Measurements from ENCODE around the gene CEP68.

DNA sequence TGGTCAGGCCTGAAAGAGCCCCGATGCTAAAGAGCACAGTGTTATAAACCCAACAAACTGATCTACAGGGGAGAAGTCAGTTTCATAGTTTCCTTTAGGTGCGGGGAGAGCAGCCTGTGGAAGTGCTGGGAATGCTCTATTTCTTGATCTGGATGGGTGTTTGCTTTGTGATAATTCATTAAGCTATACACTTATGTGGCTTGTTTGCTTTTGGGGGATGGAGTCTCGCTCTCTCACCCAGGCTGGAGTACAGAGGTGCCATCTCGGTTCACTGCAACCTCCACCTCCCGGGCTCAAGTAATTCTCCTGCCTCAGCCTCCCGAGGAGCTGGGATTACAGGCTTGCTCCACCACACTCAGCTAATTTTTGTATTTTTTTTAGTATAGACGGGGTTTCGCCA lies 30.1 kb upstream of the CEP68 start:
- TF ChIP-seq EZH2 (IDR thresholded peaks at IDR 0.05; ENCODE audit: insufficient read depth, poor library complexity, severe bottlenecking) (no peak), EZH2phosphoT487 (IDR thresholded peaks at IDR 0.05; ENCODE audit: insufficient read depth, low read depth) (no peak)
